Activated CD4-positive, alpha-beta T cell treated with anti-CD3 and anti-CD28 coated beads, Interleukin-2, Interleukin-4, amounts not matched to agents 100 ng/mL and 50 ng/mL, durations not matched to agents 16 hours and 8 hours (primary cell): Measurements from ENCODE around the gene PC.
"Not testable (repeated sequence)": the region's sequence is repeated elsewhere in the genome, so short reads cannot be mapped to it uniquely, and the experiment has no call there.

Source experiments
- DNase-seq: peaks from one replicate; pipeline ENCODE4 v3.0.0-alpha.2; 2020; ENCODE audit warnings: low spot score

Gene PC, protein sequence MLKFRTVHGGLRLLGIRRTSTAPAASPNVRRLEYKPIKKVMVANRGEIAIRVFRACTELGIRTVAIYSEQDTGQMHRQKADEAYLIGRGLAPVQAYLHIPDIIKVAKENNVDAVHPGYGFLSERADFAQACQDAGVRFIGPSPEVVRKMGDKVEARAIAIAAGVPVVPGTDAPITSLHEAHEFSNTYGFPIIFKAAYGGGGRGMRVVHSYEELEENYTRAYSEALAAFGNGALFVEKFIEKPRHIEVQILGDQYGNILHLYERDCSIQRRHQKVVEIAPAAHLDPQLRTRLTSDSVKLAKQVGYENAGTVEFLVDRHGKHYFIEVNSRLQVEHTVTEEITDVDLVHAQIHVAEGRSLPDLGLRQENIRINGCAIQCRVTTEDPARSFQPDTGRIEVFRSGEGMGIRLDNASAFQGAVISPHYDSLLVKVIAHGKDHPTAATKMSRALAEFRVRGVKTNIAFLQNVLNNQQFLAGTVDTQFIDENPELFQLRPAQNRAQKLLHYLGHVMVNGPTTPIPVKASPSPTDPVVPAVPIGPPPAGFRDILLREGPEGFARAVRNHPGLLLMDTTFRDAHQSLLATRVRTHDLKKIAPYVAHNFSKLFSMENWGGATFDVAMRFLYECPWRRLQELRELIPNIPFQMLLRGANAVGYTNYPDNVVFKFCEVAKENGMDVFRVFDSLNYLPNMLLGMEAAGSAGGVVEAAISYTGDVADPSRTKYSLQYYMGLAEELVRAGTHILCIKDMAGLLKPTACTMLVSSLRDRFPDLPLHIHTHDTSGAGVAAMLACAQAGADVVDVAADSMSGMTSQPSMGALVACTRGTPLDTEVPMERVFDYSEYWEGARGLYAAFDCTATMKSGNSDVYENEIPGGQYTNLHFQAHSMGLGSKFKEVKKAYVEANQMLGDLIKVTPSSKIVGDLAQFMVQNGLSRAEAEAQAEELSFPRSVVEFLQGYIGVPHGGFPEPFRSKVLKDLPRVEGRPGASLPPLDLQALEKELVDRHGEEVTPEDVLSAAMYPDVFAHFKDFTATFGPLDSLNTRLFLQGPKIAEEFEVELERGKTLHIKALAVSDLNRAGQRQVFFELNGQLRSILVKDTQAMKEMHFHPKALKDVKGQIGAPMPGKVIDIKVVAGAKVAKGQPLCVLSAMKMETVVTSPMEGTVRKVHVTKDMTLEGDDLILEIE

DNA sequence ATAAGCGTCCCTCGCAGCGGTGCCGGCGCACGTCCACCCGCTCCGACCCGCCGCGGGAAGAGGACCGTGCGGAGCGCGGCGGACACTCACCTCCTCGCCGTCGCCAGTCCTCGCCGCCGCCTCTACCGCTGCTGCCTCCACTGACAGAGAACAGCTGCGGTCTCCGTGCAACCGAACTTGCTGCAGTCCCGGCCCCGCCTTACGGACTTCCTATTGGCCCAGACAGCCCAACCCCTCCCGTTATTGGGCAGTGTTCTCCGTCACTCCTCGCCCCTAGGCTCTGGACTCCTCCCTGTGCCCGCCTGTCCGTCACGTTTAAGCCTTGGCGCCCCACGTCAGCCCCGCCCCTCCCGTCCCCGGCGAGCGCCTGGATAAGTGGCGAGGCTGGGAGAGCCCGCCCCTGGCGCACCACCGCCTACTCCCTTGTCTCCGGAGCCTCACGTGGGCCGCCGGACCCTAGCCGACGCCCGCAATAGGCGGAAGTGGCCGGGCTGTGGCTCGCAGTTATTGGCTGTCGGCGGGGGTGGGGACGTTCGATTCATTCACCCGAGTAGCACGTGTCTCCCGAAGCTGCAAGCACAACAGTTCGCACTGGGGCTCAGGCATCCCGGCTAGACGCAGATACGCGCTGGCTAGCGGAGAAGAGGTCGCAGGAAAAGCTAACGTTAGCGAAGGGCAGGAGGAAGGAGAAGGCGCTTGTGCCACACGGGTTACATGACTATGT is at the start of gene PC:
Gene PC, minus strand, starts transcription at position 152 of the 724 bp plus-strand sequence. CDS start 86,224 bp downstream, outside the sequence.
- peak; percentile 98 for DNase-seq

DNA sequence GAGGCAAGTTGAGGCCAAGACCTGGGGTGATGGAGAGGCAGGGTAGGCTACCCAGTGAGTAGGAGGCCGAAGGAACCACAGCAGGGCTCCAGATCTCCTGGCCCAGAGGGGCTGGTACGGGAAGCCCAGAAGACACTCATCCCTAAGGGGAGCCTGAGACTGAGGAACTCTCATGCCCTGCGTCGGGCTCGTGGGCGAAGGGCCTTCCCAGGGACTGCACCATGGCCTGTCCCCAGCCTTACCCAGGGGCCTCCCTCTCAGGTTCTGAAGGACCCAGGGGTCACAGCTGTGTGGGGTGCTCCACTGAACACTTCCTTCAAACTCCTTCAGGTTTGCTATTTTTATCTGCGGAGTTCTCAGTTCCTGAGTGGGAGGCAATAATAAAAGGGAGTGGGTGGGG is 48.9 kb upstream of the PC start:
- DNase-seq, result no peak

DNA sequence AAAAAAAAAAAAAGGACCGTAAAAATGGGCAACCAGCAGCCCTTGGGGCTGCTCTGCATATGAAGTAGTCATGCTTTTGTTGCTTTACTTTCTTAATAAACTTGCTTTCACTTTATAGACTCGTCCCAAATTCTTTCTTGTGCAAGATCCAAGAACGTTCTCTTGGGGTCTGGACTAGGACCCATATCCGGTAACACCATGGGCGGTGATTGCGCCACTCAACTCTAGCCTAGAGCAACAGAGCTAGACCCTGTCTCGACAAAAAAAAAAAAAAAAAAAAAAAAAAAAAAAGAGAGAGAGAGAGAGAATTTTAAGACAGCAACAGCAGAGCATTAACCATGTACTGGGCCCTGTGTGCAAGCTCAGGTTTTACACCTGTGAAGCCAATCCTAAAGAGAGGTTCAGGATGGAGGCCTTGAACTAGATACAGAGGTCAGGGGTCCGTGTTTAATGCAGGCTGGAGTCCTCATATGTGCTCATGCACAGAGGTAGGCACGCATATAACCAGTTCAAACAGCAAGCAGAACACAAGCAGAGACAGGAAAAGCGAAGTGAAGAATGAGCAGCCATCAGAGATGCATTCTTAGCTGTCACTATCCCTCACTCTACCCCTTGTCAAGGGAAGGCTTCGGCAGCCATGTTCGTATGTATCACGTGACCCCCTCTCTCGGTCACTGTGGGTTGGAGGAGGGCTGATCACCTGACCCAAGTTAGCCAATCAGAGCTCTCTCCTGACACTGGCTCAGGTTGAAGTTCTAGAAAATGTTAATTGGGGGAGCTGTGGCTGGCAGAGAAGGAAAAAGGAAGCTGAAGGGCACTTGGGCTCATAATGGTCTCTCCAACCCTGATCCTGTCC is 48.1 kb upstream of the PC start:
- peak; percentile 21 for DNase-seq

DNA sequence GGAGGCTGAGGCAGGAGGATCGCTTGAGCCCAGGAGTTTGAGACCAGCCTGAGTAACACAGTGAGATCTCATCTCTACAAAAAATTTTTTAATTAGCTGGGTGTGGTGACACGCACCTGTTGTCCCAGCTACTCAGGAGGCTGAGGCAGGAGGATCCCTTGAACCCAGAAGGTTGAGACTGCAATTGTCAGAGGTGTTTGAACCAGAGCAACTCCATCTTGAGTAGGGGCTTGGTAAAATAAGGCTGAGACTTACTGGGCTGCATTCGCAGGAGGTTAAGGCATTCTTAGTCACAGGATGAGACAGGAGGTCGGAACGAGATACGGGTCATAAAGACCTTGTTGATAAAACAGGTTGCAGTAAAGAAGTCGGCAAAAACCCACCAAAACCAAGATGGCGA is 47.0 kb upstream of the PC start:
- DNase-seq, result not testable (repeated sequence)

DNA sequence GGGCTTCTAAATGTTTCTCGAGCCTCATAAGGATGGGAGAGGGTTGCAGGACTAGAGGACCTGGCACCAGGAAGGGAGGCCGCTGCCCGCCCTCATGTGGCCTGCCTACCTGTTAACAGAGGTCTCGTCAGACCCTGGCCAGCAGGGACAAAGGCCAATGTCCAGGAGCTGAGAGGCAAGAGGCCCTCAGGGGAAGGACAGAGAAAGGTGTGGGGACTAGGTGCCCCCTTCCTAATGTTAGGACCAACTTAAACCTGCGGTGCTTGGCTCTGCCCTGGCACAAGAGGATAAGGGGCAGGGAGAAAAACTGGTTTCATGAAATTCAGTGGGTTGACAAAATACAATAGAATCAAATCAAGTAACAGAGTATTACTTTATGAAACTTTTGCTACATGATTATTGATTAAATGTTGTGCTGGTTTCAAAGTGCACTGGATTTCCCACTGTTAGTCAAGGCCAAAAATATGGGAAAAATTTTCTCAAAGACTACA is 44.8 kb upstream of the PC start:
- no peak for DNase-seq

DNA sequence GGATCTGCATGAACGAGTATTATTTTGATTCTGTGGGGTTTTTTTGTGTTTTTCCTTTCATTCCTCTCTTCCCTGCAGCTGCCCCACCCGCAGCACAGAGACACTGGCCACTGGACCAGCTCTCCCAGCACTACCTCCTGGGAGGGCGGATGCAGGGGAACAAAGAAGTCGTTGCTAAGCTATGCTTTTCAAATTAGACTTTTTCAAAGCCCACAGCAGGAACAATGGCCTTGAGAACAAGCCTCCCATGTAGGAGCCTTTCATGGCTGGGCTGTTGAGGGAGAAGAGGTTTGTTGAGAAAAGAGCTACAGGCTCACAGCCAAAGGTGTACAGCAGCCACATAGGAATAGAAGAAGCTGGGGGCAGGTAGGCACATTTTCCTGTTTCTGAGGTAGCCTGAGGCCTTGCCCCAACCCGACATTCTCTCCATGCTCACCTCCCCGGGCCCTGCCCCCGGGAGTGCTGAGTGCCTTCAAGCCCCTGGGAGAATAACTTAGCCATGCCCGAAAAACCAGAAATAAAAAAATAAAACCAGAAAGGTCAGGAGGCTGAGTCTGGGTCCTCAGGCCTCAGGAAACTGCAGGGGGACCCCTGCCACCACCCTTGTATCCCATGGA is 44.2 kb upstream of the PC start:
- no peak for DNase-seq

DNA sequence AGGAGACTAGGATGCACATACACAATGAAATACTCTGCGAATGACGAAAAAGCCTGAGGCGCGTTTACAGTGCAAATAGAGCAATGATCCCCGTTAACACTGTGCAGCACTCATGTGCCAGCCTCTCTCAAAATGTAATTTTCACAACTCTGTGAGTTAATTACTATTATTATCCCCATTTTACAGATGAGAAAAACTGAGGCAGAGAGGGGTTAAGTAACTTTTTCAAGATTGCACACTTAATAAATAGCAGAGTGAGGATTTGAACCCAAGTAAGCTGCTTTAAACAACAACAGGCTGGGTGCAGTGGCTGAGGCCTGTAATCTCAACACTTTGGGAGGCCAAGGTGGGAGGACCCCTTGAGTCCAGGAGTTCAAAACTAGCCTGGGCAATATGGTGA is 43.1 kb upstream of the PC start:
- DNase-seq, result no peak

DNA sequence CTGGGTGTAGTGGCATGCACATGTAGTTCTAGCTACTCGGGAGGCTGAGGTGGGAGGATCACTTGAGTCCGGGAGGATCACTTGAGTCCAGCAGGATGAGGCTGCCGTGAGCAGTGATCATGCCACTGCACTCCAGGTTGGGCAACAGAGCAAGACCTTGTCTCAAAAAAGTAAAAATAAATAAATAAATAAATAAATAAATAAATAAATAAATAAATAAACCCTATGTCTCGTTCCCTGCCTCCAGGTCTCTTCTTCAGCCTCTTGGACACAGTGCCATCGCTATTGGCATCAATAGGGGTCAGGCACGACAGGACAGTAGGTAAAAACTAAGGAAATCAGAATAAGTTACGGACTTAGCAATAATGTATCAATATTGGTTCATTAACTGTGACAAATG is 41.4 kb upstream of the PC start:
- DNase-seq, result no peak

DNA sequence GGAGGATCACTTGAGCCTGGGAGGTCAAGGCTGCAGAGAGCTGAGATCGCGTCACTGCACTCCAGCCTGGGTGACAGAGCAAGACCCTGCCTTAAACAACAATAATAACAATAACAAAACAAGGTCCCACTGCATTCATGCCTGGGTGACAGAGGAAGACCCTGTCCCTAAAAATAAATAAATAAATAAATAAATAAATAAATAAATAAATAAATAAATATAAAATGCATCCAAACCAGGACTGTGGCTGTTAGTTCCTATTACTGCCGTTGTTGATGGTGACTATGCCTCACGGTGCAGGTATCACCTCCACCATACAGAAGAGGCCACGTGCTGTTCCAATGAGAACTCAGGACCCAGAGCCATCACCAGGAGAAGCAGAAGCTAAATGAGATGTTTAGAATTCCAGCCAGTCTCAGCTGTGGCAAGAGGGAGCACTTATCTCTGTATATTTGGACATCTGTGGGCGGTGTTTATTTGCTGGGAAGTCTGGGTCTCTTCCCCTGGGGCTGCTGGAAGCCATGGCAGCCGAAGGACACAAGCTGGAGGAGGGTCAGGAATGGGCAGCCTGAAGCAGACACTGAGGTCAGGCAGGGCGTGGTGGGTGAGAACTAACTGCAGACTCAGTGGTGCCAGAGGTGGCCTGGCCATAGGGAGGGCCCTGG is 38.6 kb upstream of the PC start:
- no peak for DNase-seq

DNA sequence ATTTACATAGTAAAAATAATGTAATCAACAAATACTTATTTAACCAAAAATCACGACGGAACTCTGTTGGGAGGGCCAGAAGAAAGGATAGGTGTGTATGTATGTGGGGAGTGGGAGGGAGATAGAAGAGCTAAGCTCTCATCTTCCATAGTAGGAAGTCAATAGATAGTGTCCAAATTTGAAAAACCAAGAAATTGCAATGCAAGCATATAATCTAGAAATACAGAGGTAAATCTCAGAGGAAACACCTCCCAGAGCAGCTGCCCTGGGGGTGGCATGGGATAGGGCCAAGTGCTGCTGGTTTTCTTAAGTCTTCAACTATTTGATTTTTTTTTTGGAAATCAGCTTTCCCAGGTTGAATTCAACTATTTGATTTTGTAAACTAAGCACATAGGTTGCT is 33.9 kb upstream of the PC start:
- DNase-seq, result no peak

DNA sequence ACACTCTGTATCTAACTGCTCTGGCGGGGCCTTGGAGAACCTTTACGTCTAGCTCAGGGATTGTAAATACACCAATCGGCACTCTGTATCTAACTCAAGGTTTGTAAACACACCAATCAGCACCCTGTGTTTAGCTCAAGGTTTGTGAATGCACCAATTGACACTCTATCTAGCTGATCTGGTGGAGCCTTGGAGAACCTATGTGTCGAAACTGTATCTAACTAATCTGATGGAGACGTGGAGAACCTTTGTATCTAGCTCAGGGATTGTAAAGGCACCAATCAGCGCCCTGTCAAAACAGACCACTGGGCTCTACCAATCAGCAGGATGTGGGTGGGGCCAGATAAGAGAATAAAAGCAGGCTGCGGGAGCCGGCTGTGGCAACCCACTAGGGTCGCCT is 31.2 kb upstream of the PC start:
- not testable (repeated sequence) for DNase-seq

DNA sequence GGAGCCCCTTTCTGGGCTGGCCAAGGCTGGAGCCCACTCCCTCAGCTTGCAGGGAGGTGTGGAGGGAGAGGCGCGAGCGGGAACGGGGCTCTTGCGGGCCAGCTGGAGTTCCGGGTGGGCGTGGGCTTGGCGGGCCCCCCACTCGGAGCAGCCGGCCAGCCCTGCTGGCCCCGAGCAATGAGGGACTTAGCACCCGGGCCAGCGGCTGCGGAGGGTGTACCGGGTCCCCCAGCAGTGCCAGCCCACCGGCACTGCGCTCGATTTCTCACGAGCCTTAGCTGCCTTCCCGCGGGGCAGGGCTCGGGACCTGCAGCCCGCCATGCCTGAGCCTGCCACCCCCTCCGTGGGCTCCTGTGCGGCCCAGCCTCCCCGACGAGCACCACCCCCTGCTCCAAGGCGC is 30.6 kb upstream of the PC start:
- DNase-seq, result not testable (repeated sequence)

DNA sequence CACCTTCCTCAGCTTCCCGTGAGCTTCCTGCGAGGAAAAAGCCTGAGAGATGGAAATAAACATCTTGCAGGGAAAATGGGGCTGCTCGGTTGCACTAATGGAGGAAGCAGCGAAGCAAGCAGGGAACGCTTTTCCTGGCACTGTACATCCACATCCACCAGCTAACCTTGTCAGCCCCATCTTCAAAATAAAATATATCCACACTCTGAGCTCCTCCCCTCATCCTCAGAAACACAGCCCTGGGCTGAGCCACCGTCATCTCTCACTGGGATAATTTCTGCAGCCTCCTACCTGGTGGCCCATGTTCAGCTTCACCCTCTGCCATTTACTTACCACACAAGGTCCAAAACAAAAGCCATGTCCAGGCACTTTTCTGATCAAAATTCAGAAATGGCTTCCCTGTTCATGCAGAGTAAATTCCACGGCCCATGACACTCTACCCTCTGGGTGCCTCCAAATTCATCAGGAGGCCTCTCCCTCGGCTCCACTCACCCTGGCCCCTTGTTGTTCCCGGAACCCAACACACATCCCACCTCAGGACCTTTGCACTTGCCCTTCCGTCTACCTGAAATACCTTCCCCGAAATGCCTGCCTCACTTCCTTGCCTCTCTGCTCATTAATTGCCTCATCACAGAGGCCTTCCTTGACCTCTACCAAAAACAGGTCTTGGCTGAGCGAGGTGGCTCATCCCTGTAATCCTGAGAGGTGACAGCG is 29.9 kb upstream of the PC start:
- no peak for DNase-seq

DNA sequence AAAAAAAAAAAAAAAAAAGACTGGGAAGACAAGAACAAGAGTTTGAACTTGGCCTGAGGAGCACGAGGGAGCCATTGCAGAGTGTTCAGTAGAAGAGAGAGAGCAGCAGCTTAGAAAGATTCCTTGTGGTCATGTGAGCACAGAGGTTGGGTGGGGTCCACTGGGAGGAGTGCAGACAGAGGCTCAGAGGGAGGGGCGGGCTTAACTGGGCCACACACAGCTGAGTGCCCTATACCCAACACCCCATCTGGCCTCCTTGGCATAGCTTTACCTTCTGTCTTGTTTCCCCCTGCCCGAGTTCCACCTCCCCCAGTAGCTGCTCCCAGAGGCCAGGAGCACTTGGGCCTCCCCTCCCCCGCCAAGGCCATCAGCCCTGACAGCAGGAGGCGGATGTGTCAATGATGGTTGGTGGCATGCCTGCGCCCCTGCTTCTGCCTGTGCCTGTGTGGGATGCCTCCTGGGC is 29.0 kb upstream of the PC start:
- DNase-seq, result no peak

DNA sequence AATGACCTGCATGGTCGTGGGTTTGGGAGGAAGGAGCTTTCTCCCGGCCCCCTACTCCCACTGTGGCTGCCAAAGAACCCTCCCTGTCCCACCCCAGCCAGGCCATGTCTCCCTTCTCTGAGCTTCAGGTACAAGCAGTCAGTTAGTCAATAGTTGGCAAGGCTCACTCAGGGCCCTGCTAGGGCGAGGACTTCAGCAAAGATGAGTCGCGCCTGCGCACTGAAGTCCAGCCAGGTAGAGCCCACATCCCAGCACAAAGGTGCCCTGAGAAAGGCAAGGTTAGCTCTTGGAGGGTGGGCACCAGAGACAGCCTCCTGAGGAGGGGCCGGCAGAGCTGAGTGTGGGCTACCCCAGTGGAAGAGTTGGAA is 28.0 kb upstream of the PC start:
- DNase-seq, result no peak

DNA sequence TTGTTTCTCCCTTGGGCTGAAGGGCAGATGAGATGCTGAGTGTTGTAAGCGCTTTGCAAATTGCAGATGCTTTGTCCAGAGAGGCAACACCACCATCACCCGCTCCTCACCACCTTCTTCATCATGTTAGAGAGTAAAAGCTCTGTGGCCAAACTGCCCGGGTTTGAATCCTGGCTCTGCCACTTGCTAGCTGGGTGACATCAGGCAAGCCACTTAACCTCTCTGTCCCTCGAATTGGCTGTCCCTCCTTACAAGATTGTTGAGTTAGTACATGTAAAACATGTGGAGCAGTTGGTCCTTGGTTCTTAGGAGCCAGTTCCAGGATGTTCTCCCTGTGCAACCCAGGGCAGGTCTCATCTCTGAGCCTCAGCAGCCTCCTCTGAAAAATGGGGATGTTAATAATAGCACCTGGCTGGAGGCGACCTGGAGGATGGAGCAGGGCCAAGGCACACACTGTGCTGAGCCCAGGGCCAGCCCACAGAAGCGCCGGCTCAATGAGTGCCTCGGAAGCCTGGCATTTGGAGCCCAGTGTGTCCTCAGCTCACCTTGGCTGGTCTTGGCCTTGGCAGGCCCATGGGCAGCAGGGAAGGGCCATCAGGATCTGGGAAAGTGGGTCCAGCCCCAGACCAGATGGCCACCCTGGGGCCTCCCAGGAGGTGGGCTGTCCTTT is 27.5 kb upstream of the PC start:
- no peak for DNase-seq

DNA sequence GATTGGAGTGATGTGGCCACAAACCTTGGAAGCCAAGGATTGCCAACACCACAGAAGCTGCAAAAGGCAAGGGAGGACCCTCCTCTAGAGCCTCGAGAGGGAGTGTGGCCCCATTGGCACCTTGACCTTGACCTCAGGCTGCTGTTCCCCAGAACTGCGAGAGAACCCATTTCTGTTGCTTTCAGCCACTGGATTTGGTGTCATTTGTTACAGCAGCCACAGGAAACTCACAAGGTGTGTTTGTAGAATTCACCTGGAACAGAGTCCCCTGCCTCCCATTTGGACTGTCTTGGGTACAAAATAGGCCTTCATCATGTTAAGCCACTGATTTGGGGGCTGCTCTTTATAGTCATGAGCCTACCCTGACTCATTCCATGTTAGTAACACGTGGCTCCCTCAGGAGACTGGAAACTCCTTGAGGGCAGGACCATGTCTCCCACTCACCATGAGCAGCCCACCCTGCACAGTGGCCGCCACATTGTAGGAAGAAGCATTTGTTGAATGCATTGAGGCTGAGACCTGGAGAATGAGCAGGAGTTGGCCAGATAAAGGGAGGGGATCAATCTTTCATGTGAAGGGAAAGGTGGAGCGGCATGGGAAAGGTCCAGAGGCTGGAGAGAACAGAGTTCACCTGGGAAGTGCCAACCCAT is 25.2 kb upstream of the PC start:
- DNase-seq, result no peak

DNA sequence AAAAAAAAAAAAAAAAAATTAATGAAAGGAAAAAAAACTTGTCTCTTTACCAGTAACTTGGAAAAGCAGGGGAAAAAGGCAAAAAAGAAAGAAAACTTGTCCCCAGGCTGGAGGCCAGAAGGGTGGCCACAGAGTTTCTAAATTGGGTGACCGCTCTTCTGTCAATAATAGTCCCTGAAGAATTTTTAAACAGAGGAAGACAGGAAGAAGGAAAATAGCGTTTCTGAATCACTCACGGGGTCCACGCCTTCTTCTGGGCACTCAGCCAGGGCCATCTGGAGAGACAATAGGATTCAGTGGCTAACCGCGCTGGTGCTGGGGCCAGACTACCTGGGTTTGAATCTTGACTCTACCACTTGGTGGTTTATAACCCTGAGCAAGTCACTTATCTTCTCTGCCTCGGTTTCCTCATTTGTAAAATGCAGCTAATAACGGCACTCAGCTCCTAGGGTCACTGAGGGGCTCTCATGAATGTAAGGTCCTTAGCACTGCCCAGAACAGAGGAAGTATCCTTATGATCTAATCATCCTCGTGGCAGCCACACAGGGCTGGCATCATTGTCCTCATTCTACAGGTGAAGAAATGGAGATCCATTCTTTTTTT is 23.9 kb upstream of the PC start:
- no peak for DNase-seq
